Measurements from ENCODE around the gene INHBB. TPM values are rescaled to one million over a fixed set of nuclear protein-coding genes. Genes with fewer than 3 reads are reported as not detected.
"Not testable (repeated sequence)": the region's sequence is repeated elsewhere in the genome, so short reads cannot be mapped to it uniquely, and the experiment has no call there.

Gene INHBB
- polyA plus RNA-seq (ENCODE audit: insufficient read length in 3 of 3) = under 1 TPM in 2 of 3 donors, not detected in 1; 0.09 to 0.27 TPM
- long read RNA-seq, donor 1 = 0 reads
- long read RNA-seq, donor 2 = 0 reads
- long read RNA-seq, donor 3 = 0 reads
- long read RNA-seq, donor 4 = 0 reads
- long read RNA-seq, donor 5 = 0 reads
- long read RNA-seq, donor 6 = 0 reads
- long read RNA-seq, donor 7 = 0 reads
- long read RNA-seq, donor 8 = 0 reads
- long read RNA-seq, donor 9 = 0 reads
- long read RNA-seq, donor 10 = 0 reads
- long read RNA-seq, donor 11 = 0 reads
- long read RNA-seq, donor 12 = 0 reads
- long read RNA-seq, donor 13 = 0 reads
- long read RNA-seq, donor 14 = 0 reads
- long read RNA-seq, donor 15 = 0 reads
- long read RNA-seq, donor 16 = 0 reads

- no peak for DNase-seq (ENCODE audit: extremely low read depth in 1 of 11, low read depth in 9 of 11, low spot score in 4 of 11)
Measured at GRCh38 chr2:120346026-120346666, at the start of gene INHBB. Gene INHBB, plus strand, starts transcription at chr2:120346136. Its CDS starts 53 bp downstream, at chr2:120346189.

GRCh38 chr2:120298173-120298835 lies 47.6 kb upstream of the INHBB start:
- no peak for DNase-seq (ENCODE audit: extremely low read depth in 1 of 11, low read depth in 9 of 11, low spot score in 4 of 11)

- DNase-seq (ENCODE audit: extremely low read depth in 1 of 11, low read depth in 9 of 11, low spot score in 4 of 11) = no peak
Measured at GRCh38 chr2:120299004-120299403, 46.9 kb upstream of the INHBB start.

- no peak for DNase-seq (ENCODE audit: extremely low read depth in 1 of 11, low read depth in 9 of 11, low spot score in 4 of 11)
Measured at GRCh38 chr2:120299561-120299960, 46.4 kb upstream of the INHBB start.

GRCh38 chr2:120300385-120300784 lies 45.6 kb upstream of the INHBB start:
- DNase-seq (ENCODE audit: extremely low read depth in 1 of 11, low read depth in 9 of 11, low spot score in 4 of 11) = no peak

- no peak for DNase-seq (ENCODE audit: extremely low read depth in 1 of 11, low read depth in 9 of 11, low spot score in 4 of 11)
Measured at GRCh38 chr2:120301284-120301683, 44.7 kb upstream of the INHBB start.

DNA sequence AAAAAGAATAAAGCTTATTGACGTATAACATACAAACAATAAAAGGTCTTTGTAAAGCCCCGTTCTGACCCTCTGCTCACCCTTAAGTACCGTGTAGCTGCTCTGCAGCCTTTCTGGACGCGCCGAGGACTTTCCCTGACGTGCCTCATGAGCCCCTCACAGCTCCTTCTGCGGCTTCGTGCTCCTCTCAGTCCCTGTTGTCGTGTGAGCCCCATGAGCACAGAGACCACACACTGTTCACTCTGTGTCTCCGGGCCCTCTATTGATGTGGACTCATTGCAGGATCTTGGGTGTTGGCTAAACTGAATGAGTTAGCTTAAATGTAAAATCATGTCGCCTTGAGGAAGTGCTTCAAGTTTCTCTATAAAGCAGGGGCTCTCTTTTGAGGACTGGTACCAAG lies 43.6 kb upstream of the INHBB start:
- DNase-seq (ENCODE audit: extremely low read depth in 1 of 11, low read depth in 9 of 11, low spot score in 4 of 11) = no peak

GRCh38 chr2:120303177-120303576 lies 42.8 kb upstream of the INHBB start:
- no peak for DNase-seq (ENCODE audit: extremely low read depth in 1 of 11, low read depth in 9 of 11, low spot score in 4 of 11)

- DNase-seq (ENCODE audit: extremely low read depth in 1 of 11, low read depth in 9 of 11, low spot score in 4 of 11) = no peak
Measured at GRCh38 chr2:120305296-120305695, 40.6 kb upstream of the INHBB start.

- no peak for DNase-seq (ENCODE audit: extremely low read depth in 1 of 11, low read depth in 9 of 11, low spot score in 4 of 11)
Measured at GRCh38 chr2:120305937-120306490, 39.9 kb upstream of the INHBB start.

- DNase-seq (ENCODE audit: extremely low read depth in 1 of 11, low read depth in 9 of 11, low spot score in 4 of 11) = no peak
Measured at GRCh38 chr2:120307482-120307881, 38.5 kb upstream of the INHBB start.

DNA sequence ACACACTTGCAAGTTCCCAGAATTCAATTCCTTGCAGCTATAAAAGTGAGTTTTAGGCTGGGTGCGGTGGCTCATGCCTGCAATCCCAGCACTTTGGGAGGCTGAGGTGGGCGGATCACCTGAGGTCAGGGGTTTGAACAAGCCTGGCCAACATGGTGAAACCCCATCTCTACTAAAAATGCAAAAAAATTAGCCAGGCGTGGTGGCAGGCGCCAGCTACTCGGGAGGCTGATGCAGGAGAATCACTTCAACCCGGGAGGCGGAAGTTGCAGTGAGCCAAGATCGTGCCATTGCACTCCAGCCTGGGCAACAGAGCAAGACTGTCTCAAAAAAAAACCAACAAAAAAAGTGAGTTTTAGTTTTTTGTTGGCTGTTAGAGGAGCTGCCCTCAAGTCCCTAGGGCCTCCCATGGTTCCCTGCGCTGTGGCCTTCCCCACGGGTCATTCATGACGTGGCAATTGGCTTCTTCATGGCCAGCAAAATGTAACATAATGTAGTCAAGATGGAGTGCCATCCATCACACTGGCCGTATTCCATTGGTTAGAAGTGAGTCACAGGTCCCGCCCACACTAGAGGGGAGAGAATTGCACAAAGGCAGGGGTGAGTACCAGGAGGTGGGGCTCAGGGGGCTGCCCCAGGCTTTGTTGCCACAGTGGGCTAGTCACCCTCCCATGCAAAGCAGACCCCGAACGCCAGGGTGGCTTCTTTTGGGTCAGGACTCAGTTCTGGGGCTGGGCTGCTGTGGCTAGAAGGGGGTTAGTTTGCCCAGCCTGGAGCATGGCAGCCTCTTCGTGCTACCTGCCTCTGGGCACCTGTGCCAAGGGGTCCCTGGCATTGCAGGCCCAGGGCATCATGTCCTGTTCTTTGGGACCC lies 37.7 kb upstream of the INHBB start:
- DNase-seq (ENCODE audit: extremely low read depth in 1 of 11, low read depth in 9 of 11, low spot score in 4 of 11) = no peak

DNA sequence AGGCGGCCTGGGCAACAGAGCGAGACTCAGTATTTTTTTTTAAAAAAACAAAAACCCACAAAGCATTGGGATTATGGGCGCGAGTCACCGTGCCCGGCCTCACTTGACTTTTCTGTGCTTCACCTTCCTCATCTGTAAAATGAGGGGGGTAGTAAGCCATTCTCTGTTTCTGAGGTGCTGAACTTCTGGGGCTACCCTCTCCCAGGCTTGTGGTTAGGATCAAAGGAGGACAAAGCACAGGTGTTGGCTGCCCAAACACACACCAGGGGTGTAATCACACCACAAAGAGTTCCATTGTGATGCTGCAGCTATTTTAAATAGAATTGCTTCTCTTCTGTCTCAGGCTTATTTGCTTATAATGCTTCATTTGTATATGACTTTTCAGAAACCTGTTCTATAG lies 35.8 kb upstream of the INHBB start:
- DNase-seq (ENCODE audit: extremely low read depth in 1 of 11, low read depth in 9 of 11, low spot score in 4 of 11) = no peak

DNA sequence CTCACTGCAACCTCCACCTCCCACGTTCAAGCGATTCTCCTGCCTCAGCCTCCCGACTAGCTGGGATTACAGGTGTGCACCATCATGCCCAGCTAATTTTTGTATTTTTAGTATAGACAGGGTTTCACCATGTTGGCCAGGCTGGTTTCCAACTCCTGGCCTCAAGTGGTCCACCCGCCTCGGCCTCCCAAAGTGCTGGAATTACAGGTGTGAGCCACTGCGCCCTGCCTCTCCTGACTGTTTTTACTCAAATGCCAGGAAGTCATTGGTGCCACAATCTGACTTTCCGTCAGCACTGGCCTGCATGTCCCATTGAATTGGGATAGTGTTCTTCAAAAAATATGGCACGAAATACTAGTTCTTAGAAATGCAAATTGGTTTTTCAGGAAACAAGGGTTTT lies 35.1 kb upstream of the INHBB start:
- DNase-seq (ENCODE audit: extremely low read depth in 1 of 11, low read depth in 9 of 11, low spot score in 4 of 11) = not testable (repeated sequence)

DNA sequence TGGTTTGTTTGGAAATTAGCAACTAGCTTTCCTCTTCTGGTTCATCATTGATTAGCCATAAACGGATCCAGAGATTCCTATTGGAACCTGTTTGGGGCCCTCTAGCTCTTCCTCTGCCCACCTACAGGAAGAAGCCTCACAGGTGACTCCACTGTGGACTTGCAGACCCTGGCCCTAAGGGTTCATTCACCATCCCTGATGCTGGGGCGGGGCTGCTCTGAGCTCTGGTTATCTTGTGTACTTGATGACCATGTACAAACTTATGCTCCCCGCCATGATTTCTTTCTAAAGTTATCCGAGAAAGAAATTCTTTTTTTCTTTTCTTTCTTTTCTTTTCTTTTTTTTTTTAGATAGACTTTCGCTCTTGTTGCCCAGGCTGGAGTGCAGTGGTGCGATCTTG lies 33.9 kb upstream of the INHBB start:
- no peak for DNase-seq (ENCODE audit: extremely low read depth in 1 of 11, low read depth in 9 of 11, low spot score in 4 of 11)

DNA sequence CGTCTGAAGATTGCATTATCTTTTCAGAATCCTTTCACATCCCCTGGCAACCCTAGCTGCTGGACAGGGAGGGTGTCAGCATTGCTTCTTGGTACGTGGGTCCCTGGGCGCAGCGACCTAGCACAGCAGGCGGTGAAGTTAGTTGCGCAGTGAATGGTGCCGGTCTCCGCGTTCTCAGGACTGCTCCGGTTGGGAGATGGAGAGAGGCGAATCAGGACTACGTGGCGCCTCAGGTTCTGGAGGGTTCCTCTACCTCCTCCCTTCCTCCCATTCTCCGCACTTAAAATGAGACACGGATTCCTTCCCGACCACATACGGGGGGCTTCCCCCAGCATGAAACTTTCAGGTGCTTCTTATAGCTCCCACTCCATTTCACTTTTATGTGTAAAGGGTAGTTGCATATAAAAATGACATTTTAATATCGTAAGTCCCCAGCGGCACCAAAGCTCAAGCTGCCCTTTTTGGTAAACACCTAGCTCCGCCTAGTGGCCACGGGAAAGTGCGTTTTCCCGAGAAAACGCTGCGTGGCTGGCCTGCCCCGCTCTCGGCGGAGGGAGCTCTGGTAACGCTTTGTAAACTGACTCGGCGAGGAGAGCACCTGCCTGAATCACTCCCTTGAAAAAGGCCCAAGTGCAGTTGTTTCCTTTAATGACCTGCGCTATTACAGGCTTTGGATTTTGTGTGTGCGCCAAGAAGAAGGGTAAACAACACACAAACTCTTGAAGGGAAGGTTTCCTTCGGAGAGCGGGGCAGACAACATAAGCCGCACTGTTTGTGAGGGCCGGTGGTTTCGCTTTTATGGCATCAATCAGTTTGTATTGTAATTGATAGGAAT lies 32.9 kb upstream of the INHBB start:
- peak; percentile 52 to 85 (median 76) for DNase-seq (ENCODE audit: extremely low read depth in 1 of 11, low read depth in 9 of 11, low spot score in 4 of 11)

DNA sequence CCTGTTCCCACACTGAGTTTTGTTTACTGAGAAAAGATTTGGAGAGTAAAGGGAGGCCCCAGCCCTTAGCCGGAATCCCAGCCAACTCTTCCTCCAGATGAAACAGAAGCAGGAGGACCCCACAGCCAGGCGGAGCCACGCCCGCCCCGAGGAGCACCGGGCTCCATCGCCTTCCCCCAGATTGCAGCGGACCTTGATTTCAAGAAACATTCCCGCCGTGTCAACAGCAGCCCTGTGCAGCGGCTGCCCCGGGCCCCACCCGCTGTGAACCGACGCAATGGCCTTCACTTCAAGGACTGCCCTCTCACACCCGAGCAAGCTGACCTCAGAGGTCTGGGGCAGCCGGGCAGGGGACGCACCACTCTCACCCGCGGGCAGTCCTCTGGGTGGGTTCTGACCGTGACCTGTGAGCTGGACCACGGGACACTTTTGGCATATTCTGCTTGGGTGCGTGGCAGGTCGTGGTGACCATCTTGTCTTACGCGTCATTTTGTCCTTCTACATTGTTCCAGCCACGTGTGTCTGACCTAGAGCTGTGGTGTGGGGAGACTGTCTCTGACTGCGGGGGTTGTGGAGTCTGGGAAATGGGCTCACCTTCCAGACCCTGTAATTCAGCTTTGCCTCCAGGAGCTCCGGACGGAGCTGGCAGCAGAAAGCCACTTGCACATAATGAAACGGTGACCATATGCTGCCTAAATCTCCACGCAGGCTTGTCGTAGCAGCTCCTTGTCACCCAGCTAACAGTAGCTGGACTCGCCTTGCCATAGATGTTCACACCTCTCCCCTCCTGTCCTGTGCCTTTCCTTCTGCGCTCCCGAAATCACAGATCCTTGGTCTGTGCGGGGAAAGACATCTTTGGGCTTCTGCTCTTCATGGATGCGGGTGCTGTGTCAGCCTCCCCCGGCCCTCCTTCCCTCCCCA lies 32.0 kb upstream of the INHBB start:
- no peak for DNase-seq (ENCODE audit: extremely low read depth in 1 of 11, low read depth in 9 of 11, low spot score in 4 of 11)
